Upper lobe of left lung (tissue), 6 donors: ENCODE data around the gene MSGN1. TPM values are rescaled to one million over a fixed set of nuclear protein-coding genes. Genes with fewer than 3 reads are reported as not detected.

Source experiments
- ATAC-seq, 2 donors: fragments of 200-7000 bp; cut with Tn5 transposase; one replicate each; pipeline ENCODE4 v1.9.1; 2022; ENCODE audit warnings: mild to moderate bottlenecking in 2 of 2, moderate library complexity in 2 of 2; ENCODE audit not compliant: low FRiP score in 2 of 2
- DNase-seq, 2 donors: peaks; one replicate each; pipeline ENCODE4 v3.0.0-alpha.2; 2019 to 2020
- H3K27ac ChIP-seq, 4 donors: fragments of 200-600 bp; sonication (generic); one replicate each; pipeline ENCODE4 v1.5.1; 2016 to 2019
- H3K27me3 ChIP-seq, 4 donors: fragments of 200-600 bp; sonication (generic); one replicate each; pipeline ENCODE4 v1.5.1; 2017 to 2019
- H3K36me3 ChIP-seq, 4 donors: fragments of 200-600 bp; sonication (generic); one replicate each; pipeline ENCODE4 v1.5.1; 2016 to 2019
- H3K4me1 ChIP-seq, 4 donors: fragments of 200-600 bp; sonication (generic); one replicate each; pipeline ENCODE4 v1.5.1; 2018 to 2019
- H3K4me3 ChIP-seq, 4 donors: fragments of 200-600 bp; sonication (generic); one replicate each; pipeline ENCODE4 v1.5.1; 2017 to 2019; ENCODE audit warnings: mild to moderate bottlenecking in 2 of 4, moderate library complexity in 1 of 4
- H3K9me3 ChIP-seq, 4 donors: fragments of 200-600 bp; sonication (generic); one replicate each; pipeline ENCODE4 v1.5.1; 2018 to 2019
- EP300 ChIP-seq, 4 donors: sonication (generic); formaldehyde crosslinking; IDR thresholded peaks; one replicate each; pipeline ENCODE4 v1.5.1; 2017; ENCODE audit warnings: antibody characterized with exemption in 4 of 4, control low read depth in 2 of 4
- POLR2A ChIP-seq, 4 donors: fragments of 450-650 bp; IDR thresholded peaks; one replicate each; pipeline ENCODE4 v1.5.1; 2016 to 2017; ENCODE audit warnings: antibody characterized with exemption in 4 of 4, mild to moderate bottlenecking in 2 of 4
- POLR2AphosphoS5 ChIP-seq, 2 donors: sonication (generic); formaldehyde crosslinking; IDR thresholded peaks; one replicate each; pipeline ENCODE4 v1.5.1; 2017; ENCODE audit warnings: antibody characterized with exemption in 2 of 2
- WGBS, 2 donors: methylation state at CpG; one replicate each; pipeline ENCODE4 v1.1.5; 2017 to 2018; 5-methylcytosine and 5-hydroxymethylcytosine counted together
- total RNA-seq, 6 donors: library from RNA; depleted of rRNA in 4 of 6; stranded (reverse); fragments of >200 nt in 4 of 6; gene quantifications; one replicate each; pipeline versions ENCODE4 v1.1.0 to v1.2.1, GENCODE V29; 2016 to 2021
- TF ChIP-seq, protein P1 (sequence below), 6 experiments: fragments of 450-650 bp in 4 of 6; fragments of 200-600 bp in 2 of 6; sonication (generic) in 2 of 6; IDR thresholded peaks; one replicate each; pipeline ENCODE4 v1.5.1; 2016 to 2019; ENCODE audit warnings: antibody characterized with exemption in 6 of 6
- donor health status: DM: no; HTN: no; CAD: no; lungs with moderate emphysema.
- donor health status: DM: no; HTN: yes; CAD: no; lungs with severe emphysema.

MSGN1 gene
- total RNA-seq, 6 donors from 2014 or later = not detected

DNA sequence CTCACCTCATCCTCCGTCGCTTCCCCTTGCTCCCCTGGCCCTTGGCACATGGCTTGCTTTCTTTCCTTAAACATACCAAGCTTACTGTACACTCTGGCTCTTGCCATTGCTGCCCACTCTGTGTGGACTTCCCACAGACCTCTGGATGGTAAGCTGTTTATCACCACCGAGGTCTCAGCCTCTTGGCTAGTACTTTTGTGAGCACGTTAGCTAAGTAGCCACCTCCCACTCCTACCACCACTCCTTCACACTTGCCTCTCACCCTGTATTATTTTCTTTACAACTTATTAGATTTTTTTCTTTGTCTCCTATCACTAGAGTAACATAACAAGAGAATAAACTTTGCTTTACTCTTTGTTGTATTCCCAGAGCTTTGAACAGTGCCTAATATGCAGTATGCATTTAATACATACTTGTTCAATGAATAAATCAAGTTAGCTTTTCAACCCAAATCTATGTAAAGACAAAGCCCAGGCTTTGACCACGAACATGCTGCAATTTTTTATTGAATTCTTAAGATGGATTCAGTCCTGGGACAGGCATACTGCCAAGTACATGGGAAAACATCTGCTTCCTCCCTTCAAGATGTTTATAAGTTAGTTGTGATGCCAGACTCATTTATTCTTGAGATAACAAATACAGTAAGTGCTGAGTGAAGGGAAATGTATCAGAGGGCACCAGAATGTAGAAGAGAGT, 25.0 kb upstream of the MSGN1 start:
- Histone ChIP-seq H3K27ac (no peak overlapping the region), H3K36me3 (no peaks in the 10 kb centered on the region), H3K9me3 (no peaks in the 10 kb centered on the region), H3K27me3 (no peaks in the 10 kb centered on the region), H3K4me3 (no peak overlapping the region), H3K4me1 (peaks cover 3 to 15% (median 7%) of the 10 kb centered on the region in 4 donors)
- WGBS, 2 donors = 21 to 25% methylated on average over 5 of the region's 5 CpGs
- DNase-seq = no peak
- TF ChIP-seq, protein P1, sequence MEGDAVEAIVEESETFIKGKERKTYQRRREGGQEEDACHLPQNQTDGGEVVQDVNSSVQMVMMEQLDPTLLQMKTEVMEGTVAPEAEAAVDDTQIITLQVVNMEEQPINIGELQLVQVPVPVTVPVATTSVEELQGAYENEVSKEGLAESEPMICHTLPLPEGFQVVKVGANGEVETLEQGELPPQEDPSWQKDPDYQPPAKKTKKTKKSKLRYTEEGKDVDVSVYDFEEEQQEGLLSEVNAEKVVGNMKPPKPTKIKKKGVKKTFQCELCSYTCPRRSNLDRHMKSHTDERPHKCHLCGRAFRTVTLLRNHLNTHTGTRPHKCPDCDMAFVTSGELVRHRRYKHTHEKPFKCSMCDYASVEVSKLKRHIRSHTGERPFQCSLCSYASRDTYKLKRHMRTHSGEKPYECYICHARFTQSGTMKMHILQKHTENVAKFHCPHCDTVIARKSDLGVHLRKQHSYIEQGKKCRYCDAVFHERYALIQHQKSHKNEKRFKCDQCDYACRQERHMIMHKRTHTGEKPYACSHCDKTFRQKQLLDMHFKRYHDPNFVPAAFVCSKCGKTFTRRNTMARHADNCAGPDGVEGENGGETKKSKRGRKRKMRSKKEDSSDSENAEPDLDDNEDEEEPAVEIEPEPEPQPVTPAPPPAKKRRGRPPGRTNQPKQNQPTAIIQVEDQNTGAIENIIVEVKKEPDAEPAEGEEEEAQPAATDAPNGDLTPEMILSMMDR (IDR thresholded peaks at IDR 0.05) = no peak
- TF ChIP-seq EP300 (IDR thresholded peaks at IDR 0.05) (peak in 2 of 4 donors; percentile 55 to 77), POLR2AphosphoS5 (IDR thresholded peaks at IDR 0.05) (no peak), POLR2A (IDR thresholded peaks at IDR 0.05) (no peak)
- ATAC-seq = peak in 1 of 2 donors; percentile 38

DNA sequence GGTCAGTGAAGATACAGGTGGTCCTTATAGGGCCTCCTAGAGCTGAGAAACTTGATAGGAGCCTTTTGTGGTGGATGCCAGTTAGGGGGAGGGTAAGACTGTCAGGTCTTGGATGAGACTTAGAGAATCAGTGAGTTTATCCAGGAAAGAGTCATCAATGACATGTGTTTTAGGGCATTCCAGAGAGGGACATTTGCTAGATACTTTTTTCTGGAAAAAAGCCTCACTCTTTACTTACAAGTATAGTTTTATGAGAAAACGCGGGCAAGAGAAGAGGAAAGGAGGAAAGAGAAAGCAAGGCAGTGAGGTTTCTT, 24.5 kb upstream of the MSGN1 start:
- no peaks in the 10 kb centered on the region for H3K36me3 ChIP-seq
- ATAC-seq = no peak
- no peaks in the 10 kb centered on the region for H3K9me3 ChIP-seq
- no peaks in the 10 kb centered on the region for H3K27me3 ChIP-seq
- no peak for TF ChIP-seq POLR2A (IDR thresholded peaks at IDR 0.05)
- TF ChIP-seq EP300 (IDR thresholded peaks at IDR 0.05) = no peak
- TF ChIP-seq, protein P1 (IDR thresholded peaks at IDR 0.05) = no peak
- TF ChIP-seq POLR2AphosphoS5 (IDR thresholded peaks at IDR 0.05) = no peak
- H3K4me3 ChIP-seq = no peak overlapping the region
- DNase-seq = no peak
- WGBS, 2 donors = 62 to 63% methylated on average over 2 of the region's 2 CpGs
- peaks cover 3 to 15% (median 7%) of the 10 kb centered on the region in 4 donors for H3K4me1 ChIP-seq
- no peak overlapping the region for H3K27ac ChIP-seq

DNA sequence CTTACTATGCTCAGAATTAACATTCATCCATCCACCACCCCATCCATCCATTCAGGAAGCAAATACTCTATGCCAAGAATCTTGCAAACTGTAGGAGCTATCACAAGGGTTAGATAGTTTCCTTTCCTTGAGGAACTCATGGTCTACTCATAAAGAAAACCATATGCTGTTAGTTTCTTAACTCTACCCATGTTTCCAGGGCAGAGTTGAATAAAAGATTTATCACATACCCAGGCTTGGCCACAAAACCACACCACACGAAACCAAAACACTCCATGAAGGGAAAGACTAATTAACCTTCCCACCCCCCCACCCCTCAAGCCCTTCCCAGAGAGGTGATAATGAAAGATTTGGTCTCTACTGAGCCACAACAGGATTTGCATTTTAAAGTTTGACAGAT, 23.7 kb upstream of the MSGN1 start:
- no peaks in the 10 kb centered on the region for H3K9me3 ChIP-seq
- WGBS, 2 donors = 44 to 45% methylated on average over 1 of the region's 1 CpG
- H3K4me1 ChIP-seq = peaks cover 3 to 15% (median 7%) of the 10 kb centered on the region in 4 donors
- H3K27ac ChIP-seq = no peak overlapping the region
- H3K4me3 ChIP-seq = no peak overlapping the region
- no peak for ATAC-seq
- no peak for DNase-seq
- H3K27me3 ChIP-seq = no peaks in the 10 kb centered on the region
- no peaks in the 10 kb centered on the region for H3K36me3 ChIP-seq
- TF ChIP-seq EP300 (IDR thresholded peaks at IDR 0.05) (no peak), POLR2AphosphoS5 (IDR thresholded peaks at IDR 0.05) (no peak), POLR2A (IDR thresholded peaks at IDR 0.05) (no peak)
- TF ChIP-seq, protein P1 (IDR thresholded peaks at IDR 0.05) = no peak

DNA sequence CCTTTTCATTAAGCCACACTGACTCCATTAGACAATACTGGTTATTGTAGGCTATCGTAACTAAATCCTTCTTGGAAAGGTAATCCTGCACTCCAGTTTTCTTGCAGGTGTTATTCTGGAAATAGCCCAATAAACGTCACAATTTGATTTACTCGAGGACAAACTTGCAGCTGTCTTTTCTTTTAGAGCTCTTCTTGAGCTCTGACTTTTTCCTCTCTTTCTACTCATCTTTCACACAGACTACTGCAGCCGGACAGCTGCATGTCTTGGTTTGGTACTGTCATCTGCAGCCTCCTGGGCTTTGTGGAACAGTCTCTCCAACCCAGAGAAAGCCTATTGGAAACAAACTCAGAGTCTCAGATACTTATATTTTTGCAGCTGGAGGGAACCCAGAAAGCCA, 23.0 kb upstream of the MSGN1 start:
- H3K27me3 ChIP-seq = no peaks in the 10 kb centered on the region
- no peak overlapping the region for H3K27ac ChIP-seq
- 76 to 77% methylated on average over 4 of the region's 4 CpGs for WGBS, 2 donors
- no peak for DNase-seq
- H3K4me3 ChIP-seq = no peak overlapping the region
- ATAC-seq = no peak
- no peaks in the 10 kb centered on the region for H3K36me3 ChIP-seq
- TF ChIP-seq, protein P1 (IDR thresholded peaks at IDR 0.05) = no peak
- TF ChIP-seq POLR2AphosphoS5 (IDR thresholded peaks at IDR 0.05) (no peak), POLR2A (IDR thresholded peaks at IDR 0.05) (no peak), EP300 (IDR thresholded peaks at IDR 0.05) (no peak)
- H3K9me3 ChIP-seq = no peaks in the 10 kb centered on the region
- H3K4me1 ChIP-seq = peaks cover 3 to 15% (median 7%) of the 10 kb centered on the region in 4 donors

DNA sequence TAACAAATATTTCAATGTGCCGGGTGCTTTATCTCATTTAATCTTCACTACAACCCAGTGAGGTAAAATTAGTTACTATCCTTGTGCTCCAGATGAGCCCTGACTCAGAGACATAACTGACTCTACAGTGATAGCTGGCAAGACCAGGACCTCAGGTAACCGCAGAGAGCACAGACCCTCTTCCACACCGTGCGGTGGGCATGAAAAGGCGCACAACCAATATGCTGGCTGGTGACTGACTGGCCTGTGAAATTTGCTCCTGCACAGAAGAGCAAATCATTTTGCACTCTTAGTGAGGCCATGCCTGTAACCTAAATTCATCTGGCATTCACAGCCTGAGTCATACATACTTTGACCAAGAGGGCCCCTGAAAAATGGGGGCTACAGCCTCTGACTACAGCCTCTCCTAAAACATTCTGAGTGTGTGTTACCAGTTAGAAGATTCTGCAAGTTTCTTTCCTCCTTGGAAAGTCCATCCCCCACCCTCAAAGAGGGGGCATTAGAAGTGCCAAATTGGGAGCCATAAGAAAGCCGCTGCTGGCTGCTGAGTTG, 22.4 kb upstream of the MSGN1 start:
- TF ChIP-seq, protein P1 (IDR thresholded peaks at IDR 0.05) = no peak
- no peak for TF ChIP-seq EP300 (IDR thresholded peaks at IDR 0.05)
- TF ChIP-seq POLR2AphosphoS5 (IDR thresholded peaks at IDR 0.05) = no peak
- 70 to 98% methylated on average over 5 to 6 of the region's 6 CpGs for WGBS, 2 donors

More for the DNA sequence above, 22.4 kb upstream of the MSGN1 start:
- Histone ChIP-seq H3K9me3 (no peaks in the 10 kb centered on the region), H3K27ac (no peak overlapping the region), H3K4me3 (no peak overlapping the region), H3K36me3 (no peaks in the 10 kb centered on the region), H3K4me1 (peaks cover 3 to 15% (median 7%) of the 10 kb centered on the region in 4 donors), H3K27me3 (no peaks in the 10 kb centered on the region)
- no peak for ATAC-seq
- DNase-seq = no peak
